ENCODE results near the gene ITGA2B.

Gene ITGA2B

DNA sequence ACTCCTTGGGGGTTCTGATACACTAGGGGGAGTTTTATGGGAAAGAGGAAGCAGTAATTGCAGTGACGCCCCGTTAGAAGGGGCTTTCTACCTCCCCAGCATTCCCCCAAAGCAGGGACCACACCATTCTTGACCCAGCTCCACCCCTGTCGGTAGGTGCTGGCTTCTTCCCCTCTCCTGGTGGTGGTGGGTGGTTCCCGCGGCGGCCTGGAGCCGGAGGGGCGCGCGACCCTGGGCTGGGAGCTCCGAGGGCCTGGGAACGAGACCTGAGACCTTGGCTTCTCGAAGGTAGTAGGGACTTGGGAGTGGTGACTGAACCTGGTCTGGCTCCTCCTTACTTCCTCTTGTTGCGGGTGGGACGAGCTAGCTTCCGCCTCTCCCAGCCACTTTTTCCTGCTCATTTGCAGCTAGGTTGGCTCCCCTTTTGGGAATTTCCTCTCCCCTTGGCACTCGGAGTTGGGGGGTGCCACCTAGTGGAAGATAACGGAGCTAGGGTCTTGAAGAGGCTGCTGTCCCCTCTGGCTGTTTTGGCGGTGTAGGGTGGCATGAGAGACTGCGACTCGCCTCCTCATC lies 43.9 kb downstream of the ITGA2B start:
- TF ChIP-seq FOXP2 (optimal IDR thresholded peaks at IDR 0.05; ENCODE audit: borderline replicate concordance, extremely low read depth, extremely low read length, insufficient read depth) (no peak), POLR2AphosphoS5 (IDR thresholded peaks at IDR 0.05; ENCODE audit: low read depth, low read length) (peak; percentile 7; the same call in 1 of the 2 replicates), TAF1 (IDR thresholded peaks at IDR 0.05; ENCODE audit: borderline replicate concordance, insufficient read depth, low read length) (no peak)
- TF ChIP-seq, protein P1, sequence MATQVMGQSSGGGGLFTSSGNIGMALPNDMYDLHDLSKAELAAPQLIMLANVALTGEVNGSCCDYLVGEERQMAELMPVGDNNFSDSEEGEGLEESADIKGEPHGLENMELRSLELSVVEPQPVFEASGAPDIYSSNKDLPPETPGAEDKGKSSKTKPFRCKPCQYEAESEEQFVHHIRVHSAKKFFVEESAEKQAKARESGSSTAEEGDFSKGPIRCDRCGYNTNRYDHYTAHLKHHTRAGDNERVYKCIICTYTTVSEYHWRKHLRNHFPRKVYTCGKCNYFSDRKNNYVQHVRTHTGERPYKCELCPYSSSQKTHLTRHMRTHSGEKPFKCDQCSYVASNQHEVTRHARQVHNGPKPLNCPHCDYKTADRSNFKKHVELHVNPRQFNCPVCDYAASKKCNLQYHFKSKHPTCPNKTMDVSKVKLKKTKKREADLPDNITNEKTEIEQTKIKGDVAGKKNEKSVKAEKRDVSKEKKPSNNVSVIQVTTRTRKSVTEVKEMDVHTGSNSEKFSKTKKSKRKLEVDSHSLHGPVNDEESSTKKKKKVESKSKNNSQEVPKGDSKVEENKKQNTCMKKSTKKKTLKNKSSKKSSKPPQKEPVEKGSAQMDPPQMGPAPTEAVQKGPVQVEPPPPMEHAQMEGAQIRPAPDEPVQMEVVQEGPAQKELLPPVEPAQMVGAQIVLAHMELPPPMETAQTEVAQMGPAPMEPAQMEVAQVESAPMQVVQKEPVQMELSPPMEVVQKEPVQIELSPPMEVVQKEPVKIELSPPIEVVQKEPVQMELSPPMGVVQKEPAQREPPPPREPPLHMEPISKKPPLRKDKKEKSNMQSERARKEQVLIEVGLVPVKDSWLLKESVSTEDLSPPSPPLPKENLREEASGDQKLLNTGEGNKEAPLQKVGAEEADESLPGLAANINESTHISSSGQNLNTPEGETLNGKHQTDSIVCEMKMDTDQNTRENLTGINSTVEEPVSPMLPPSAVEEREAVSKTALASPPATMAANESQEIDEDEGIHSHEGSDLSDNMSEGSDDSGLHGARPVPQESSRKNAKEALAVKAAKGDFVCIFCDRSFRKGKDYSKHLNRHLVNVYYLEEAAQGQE (IDR thresholded peaks at IDR 0.05; ENCODE audit: insufficient read depth in 1 of 2, low read depth in 2 of 2, low read length in 2 of 2): no peak

DNA sequence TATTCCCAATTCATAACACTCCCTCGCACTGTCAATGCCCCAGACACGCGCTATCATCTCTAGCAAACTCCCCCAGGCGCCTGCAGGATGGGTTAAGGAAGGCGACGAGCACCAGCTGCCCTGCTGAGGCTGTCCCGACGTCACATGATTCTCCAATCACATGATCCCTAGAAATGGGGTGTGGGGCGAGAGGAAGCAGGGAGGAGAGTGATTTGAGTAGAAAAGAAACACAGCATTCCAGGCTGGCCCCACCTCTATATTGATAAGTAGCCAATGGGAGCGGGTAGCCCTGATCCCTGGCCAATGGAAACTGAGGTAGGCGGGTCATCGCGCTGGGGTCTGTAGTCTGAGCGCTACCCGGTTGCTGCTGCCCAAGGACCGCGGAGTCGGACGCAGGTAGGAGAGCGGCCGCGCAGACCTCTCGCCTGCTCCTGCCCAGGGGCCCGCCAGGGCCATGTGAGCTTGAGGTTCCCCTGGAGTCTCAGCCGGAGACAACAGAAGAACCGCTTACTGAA lies 44.5 kb downstream of the ITGA2B start, which contains the start of gene GRN:
GRN (plus strand) TSS at position 364 of the 515 bp plus-strand sequence. CDS start 3,863 bp downstream, outside the sequence.
- TF ChIP-seq SIN3A (IDR thresholded peaks at IDR 0.05; ENCODE audit: borderline replicate concordance, insufficient read depth, low read length) (peak; percentile 99), POLR2AphosphoS5 (IDR thresholded peaks at IDR 0.05; ENCODE audit: low read depth, low read length) (peak; percentile 82), FOXP2 (optimal IDR thresholded peaks at IDR 0.05; ENCODE audit: borderline replicate concordance, extremely low read depth, extremely low read length, insufficient read depth) (peak; percentile 38), TAF1 (IDR thresholded peaks at IDR 0.05; ENCODE audit: borderline replicate concordance, insufficient read depth, low read length) (0 out of 2 replicates have a peak, but pooled peaks have one; percentile 74)
- TF ChIP-seq, protein P1 (IDR thresholded peaks at IDR 0.05; ENCODE audit: insufficient read depth in 1 of 2, low read depth in 2 of 2, low read length in 2 of 2): no peak

DNA sequence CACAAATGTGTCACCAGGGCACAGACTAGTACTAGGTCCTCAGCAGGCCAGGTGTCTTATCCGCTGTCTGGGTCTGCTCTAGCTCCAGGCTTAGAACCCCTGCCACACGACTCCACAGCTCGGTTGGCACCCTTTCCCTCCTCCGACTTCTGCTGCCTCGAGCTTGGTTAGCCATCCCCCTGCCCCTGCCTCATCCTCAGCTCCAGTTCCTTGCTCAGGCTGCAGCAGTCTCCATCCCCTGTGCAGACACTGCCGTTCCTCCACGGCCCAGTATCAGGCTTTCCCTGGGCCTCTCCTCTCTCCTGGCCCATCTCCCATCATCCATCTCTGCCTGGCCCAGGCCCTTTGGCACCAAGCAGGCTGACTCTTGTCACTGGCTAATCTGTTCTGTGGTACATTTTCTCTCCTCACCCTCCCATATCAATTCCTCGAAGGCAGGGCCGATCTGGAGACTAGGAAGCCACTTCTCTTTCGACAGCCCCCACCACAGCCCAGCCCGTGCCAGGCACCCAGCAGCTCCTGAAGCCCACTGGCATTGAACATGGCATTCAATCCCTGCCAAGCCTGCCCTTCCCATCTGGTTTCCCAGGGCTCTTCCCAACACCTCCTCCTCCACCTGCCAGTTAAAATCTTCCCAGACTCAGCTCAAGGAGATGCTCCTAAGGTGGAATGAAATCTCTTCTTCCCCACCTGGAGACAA lies 45.8 kb downstream of the ITGA2B start:
- TF ChIP-seq SIN3A (IDR thresholded peaks at IDR 0.05; ENCODE audit: borderline replicate concordance, insufficient read depth, low read length) (no peak), TAF1 (IDR thresholded peaks at IDR 0.05; ENCODE audit: borderline replicate concordance, insufficient read depth, low read length) (no peak), FOXP2 (optimal IDR thresholded peaks at IDR 0.05; ENCODE audit: borderline replicate concordance, extremely low read depth, extremely low read length, insufficient read depth) (no peak), POLR2AphosphoS5 (IDR thresholded peaks at IDR 0.05; ENCODE audit: low read depth, low read length) (no peak)
- TF ChIP-seq, protein P1 (IDR thresholded peaks at IDR 0.05; ENCODE audit: insufficient read depth in 1 of 2, low read depth in 2 of 2, low read length in 2 of 2): no peak

DNA sequence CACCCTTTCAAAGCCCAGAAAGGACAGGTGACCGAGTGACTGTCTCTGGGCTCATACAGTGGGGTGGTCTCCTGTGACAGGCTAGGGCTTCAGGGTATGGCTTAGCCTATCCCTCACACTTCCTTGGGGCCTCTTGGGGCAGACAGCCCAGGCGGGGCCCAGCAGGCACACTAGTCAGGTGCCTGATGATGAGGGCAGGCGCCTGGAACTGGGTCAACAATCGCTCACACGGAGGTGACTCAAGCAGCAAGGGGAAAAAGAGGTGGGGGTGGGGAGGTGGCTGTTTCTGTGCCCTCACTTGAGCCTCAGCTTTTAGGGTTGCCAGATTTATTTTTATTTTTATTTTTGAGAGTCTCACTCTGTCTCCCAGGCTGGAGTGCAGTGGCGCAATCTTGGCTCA lies 50.7 kb downstream of the ITGA2B start:
- TF ChIP-seq TAF1 (IDR thresholded peaks at IDR 0.05; ENCODE audit: borderline replicate concordance, insufficient read depth, low read length): no peak
- no peak for TF ChIP-seq SIN3A (IDR thresholded peaks at IDR 0.05; ENCODE audit: borderline replicate concordance, insufficient read depth, low read length)
- TF ChIP-seq, protein P1 (IDR thresholded peaks at IDR 0.05; ENCODE audit: insufficient read depth in 1 of 2, low read depth in 2 of 2, low read length in 2 of 2): no peak
- TF ChIP-seq POLR2AphosphoS5 (IDR thresholded peaks at IDR 0.05; ENCODE audit: low read depth, low read length): no peak
- no peak for TF ChIP-seq FOXP2 (optimal IDR thresholded peaks at IDR 0.05; ENCODE audit: borderline replicate concordance, extremely low read depth, extremely low read length, insufficient read depth)

Measured in PFSK-1 (cell line).